HAP-1 (cell line): ENCODE measurements around the gene ADCY10.

Source experiments
- DNase-seq, 2 experiments: peaks; one replicate each; pipeline ENCODE4 v3.0.0-alpha.2; 2016 to 2020; ENCODE audit warnings: low spot score in 2 of 2
- H3K27me3 ChIP-seq: fragments of 250-450 bp; sonication (Bioruptor Pico); 2 replicates; pipeline ENCODE4 v1.5.1; 2020; ENCODE audit warnings: low read depth, mild to moderate bottlenecking, moderate library complexity
- H3K36me3 ChIP-seq: fragments of 250-450 bp; sonication (Bioruptor Pico); replicated peaks from 2 replicates; pipeline ENCODE4 v1.5.1; 2020; ENCODE audit warnings: mild to moderate bottlenecking
- H3K4me1 ChIP-seq: fragments of 250-450 bp; sonication (Bioruptor Pico); 2 replicates; pipeline ENCODE4 v1.5.1; 2020; ENCODE audit warnings: mild to moderate bottlenecking
- H3K4me3 ChIP-seq: fragments of 250-450 bp; sonication (Bioruptor Pico); 2 replicates; pipeline ENCODE4 v1.5.1; 2020; ENCODE audit warnings: mild to moderate bottlenecking, moderate library complexity
- H3K9me3 ChIP-seq: fragments of 250-450 bp; sonication (Bioruptor Pico); 2 replicates; pipeline ENCODE4 v1.5.1; 2020; ENCODE audit warnings: mild to moderate bottlenecking, moderate library complexity
- in situ Hi-C: fragments of 300-500 bp; cut with MboI; formaldehyde crosslinking; loops from 3 replicates; pipeline ENCODE4 v1.14.3; 2020; ENCODE audit warnings: low sequenced_read_pairs, inconsistent platforms, mixed read lengths

The ADCY10 gene, protein sequence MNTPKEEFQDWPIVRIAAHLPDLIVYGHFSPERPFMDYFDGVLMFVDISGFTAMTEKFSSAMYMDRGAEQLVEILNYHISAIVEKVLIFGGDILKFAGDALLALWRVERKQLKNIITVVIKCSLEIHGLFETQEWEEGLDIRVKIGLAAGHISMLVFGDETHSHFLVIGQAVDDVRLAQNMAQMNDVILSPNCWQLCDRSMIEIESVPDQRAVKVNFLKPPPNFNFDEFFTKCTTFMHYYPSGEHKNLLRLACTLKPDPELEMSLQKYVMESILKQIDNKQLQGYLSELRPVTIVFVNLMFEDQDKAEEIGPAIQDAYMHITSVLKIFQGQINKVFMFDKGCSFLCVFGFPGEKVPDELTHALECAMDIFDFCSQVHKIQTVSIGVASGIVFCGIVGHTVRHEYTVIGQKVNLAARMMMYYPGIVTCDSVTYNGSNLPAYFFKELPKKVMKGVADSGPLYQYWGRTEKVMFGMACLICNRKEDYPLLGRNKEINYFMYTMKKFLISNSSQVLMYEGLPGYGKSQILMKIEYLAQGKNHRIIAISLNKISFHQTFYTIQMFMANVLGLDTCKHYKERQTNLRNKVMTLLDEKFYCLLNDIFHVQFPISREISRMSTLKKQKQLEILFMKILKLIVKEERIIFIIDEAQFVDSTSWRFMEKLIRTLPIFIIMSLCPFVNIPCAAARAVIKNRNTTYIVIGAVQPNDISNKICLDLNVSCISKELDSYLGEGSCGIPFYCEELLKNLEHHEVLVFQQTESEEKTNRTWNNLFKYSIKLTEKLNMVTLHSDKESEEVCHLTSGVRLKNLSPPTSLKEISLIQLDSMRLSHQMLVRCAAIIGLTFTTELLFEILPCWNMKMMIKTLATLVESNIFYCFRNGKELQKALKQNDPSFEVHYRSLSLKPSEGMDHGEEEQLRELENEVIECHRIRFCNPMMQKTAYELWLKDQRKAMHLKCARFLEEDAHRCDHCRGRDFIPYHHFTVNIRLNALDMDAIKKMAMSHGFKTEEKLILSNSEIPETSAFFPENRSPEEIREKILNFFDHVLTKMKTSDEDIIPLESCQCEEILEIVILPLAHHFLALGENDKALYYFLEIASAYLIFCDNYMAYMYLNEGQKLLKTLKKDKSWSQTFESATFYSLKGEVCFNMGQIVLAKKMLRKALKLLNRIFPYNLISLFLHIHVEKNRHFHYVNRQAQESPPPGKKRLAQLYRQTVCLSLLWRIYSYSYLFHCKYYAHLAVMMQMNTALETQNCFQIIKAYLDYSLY (N-terminal part only)

DNA sequence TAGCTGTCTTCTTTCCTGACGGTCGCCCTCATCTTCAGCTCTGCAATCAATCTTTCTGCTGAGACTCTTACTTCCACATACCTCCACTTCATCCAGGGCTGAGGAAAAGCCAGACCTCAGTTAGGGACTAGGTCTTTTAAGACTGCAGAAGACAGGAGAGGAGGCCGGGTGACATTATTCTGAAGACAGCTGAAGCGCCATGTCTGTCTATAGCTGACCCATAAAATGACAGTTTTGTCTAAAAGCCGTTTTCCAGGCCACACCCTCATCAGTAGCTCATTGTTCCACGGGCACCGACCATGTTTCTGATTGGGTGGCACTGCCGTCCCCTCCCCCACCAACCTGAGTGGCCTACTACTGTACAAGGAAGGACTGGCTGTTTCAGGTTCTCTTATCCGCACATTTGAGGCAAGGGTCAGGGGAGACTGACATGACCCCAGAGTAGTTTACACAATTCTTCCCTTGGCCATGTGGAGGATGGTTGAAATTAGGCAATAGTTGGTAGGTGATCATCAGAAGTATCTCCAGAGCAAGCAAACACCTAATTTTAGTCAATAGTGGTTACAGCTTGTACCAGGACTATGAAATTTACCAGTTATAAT, at the start of gene ADCY10:
ADCY10 (minus strand) TSS at position 240 of the 602 bp plus-strand sequence. CDS start 8,994 bp downstream, outside the sequence.
- DNase-seq, result no peak
- no peak within 1 kb of the TSS for H3K4me3 ChIP-seq
- H3K36me3 ChIP-seq, result no peaks in the 10 kb centered on the region
- peaks cover 6% of the 10 kb centered on the region; the same call in 1 of the 2 replicates for H3K9me3 ChIP-seq
- in situ Hi-C loops, result no loop called here
- no peaks in the 10 kb centered on the region for H3K27me3 ChIP-seq
- no peaks in the 10 kb centered on the region for H3K4me1 ChIP-seq

DNA sequence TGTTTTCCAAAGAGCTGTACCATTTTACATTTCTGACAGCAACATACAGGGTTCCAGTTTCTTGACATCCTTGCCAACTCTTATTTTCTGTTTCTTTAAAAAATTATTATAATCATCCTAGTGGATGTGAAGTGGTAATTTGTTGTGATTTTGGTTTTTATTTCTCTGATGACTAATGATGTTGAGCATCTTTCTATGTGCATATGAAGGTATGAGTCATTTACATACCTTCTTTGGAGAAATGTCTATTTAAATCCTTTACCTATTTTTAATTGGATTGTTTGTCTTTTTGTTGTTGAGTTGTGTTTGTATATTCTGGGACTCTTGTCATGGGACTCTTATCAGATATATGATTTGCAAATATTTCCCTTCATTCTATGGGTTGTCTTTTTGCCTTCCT, 43.8 kb upstream of the ADCY10 start:
- H3K27me3 ChIP-seq, result no peaks in the 10 kb centered on the region
- in situ Hi-C loops, result no loop called here
- H3K4me1 ChIP-seq, result no peaks in the 10 kb centered on the region
- H3K36me3 ChIP-seq, result peaks cover 6% of the 10 kb centered on the region
- no peaks in the 10 kb centered on the region for H3K9me3 ChIP-seq
- no peak for DNase-seq
- no peak overlapping the region for H3K4me3 ChIP-seq

DNA sequence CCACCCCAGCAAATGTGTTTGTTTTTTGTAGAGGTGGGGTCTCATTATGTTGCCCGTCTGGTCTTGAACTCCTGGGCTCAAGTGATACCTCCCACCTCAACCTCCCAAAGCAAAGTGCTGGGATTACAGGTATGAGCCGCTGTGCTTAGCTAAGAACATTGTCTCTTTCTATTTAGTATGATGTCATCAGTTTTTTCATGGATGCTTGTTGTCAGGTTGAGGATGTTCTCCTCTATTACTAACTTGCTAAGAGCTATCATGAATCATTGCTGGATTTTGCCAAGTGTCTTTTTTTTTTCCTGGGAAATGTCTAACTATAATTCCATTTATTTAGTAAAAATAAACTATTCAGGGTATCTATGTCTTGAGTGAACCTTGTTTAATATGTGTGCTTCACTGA, 42.0 kb upstream of the ADCY10 start:
- H3K27me3 ChIP-seq, result no peaks in the 10 kb centered on the region
- peaks cover 6% of the 10 kb centered on the region for H3K36me3 ChIP-seq
- no peaks in the 10 kb centered on the region for H3K4me1 ChIP-seq
- no peaks in the 10 kb centered on the region for H3K9me3 ChIP-seq
- DNase-seq, result no peak
- in situ Hi-C loops, result no loop called here
- H3K4me3 ChIP-seq, result no peak overlapping the region

DNA sequence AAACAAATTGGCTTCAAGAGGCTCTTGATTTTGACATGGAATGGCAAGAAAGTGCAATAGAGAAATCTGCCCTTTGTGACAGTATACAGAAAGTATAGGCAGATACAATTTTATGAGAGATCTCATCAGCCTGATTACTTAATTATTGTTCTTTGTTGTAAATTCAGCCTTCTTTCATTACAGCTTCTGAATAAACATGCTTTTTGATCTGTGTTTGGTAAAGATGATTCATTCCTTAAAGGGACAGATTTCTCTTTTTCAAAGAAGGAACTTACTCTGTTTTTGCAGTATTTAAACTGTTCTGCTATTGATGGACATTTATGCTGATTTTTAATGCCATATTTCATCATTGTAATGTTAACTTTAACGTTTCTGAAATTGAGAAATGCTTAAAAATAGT, 36.6 kb upstream of the ADCY10 start:
- Histone ChIP-seq H3K27me3 (no peaks in the 10 kb centered on the region), H3K4me1 (no peaks in the 10 kb centered on the region), H3K4me3 (no peak overlapping the region), H3K9me3 (no peaks in the 10 kb centered on the region), H3K36me3 (peaks cover 6% of the 10 kb centered on the region)
- DNase-seq, result no peak
- in situ Hi-C loops, result no loop called here

DNA sequence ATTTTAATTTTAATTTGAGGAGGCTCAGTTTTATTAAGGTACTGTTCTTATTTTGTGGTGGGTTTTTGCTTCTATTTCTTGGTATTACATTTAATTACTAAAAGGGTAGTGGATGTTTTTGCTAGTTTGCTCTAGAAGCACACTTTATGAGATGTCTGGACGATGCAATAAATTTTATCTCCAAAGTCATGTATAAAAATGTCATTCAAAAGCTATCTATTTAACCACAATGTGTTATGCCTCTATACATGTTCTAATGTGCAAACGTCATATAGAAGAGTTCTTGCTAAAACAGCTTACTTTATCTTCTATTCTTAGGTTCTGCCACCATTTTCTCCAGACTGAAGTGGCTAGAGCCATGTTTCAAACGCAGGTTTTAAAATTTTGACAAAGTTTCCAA, 35.9 kb upstream of the ADCY10 start:
- Histone ChIP-seq H3K27me3 (no peaks in the 10 kb centered on the region), H3K9me3 (no peaks in the 10 kb centered on the region), H3K4me3 (no peak overlapping the region), H3K4me1 (no peaks in the 10 kb centered on the region), H3K36me3 (peaks cover 5% of the 10 kb centered on the region)
- in situ Hi-C loops, result no loop called here
- no peak for DNase-seq

DNA sequence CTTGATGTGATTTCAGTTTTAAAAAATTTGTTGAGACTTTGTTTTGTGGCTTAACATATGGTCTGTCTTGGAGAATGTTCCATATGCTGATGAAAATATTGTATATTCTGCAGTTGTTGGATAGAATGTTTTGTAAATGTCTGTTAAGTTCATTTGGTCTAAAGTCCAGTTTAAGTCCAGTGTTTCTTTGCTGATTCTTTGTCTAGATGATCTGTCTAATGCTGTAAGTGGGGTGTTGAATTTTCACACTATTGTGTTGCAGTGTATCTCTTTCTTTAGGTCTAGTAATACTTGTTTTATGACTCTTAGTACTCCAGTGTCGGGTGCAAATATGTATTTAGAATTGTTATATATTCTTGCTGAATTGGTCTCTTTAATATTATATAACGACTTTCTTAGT, 33.8 kb upstream of the ADCY10 start:
- Histone ChIP-seq H3K36me3 (no peaks in the 10 kb centered on the region; the same call in 1 of the 2 replicates), H3K4me1 (no peaks in the 10 kb centered on the region), H3K27me3 (no peaks in the 10 kb centered on the region), H3K9me3 (no peaks in the 10 kb centered on the region), H3K4me3 (no peak overlapping the region)
- DNase-seq, result no peak
- in situ Hi-C loops, result no loop called here

DNA sequence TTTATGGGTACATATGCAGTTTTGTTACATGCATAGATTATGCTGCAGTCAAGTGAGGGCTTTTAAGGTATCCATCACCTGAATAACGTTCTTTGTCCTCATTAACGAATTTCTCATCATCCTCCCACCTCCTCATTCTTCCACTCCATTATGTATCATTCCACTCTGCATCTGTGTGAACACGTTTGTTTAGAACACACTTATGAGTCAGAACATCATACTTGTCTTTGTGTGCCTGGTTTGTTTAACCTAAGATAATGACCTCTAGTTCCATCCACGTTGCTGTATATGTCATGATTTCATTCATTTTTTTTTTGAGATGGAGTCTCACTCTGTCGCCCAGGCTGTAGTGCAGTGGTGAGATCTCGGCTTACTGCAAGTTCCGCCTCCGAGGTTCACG, 29.6 kb upstream of the ADCY10 start:
- H3K4me3 ChIP-seq, result no peak overlapping the region
- H3K9me3 ChIP-seq, result no peaks in the 10 kb centered on the region
- H3K27me3 ChIP-seq, result no peaks in the 10 kb centered on the region
- in situ Hi-C loops, result no loop called here
- DNase-seq, result peak in 1 of 2 experiments; percentile 1
- H3K36me3 ChIP-seq, result no peaks in the 10 kb centered on the region
- no peaks in the 10 kb centered on the region for H3K4me1 ChIP-seq

DNA sequence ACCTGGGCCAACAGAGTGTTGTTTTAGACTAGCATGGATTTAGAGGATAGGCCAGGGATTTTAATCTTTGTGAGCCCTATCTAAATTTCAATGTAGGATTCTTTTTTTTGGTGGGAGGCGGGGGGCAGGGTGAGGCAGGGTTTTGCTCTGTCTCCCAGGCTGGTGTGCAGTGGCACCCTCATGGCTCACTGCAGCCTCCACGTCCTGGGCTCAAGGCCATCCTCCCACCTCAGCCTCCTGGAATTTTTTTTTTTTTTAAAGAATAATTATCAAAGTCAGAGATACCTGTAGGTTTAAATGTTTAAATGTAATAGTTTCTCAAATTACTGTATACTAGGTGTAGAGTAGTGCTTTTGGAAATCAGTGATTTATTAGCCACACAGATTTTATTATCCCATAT, 26.3 kb upstream of the ADCY10 start:
- no peaks in the 10 kb centered on the region for H3K9me3 ChIP-seq
- in situ Hi-C loops, result no loop called here
- no peaks in the 10 kb centered on the region for H3K27me3 ChIP-seq
- no peaks in the 10 kb centered on the region for H3K36me3 ChIP-seq
- H3K4me1 ChIP-seq, result no peaks in the 10 kb centered on the region
- DNase-seq, result no peak
- no peak overlapping the region for H3K4me3 ChIP-seq

DNA sequence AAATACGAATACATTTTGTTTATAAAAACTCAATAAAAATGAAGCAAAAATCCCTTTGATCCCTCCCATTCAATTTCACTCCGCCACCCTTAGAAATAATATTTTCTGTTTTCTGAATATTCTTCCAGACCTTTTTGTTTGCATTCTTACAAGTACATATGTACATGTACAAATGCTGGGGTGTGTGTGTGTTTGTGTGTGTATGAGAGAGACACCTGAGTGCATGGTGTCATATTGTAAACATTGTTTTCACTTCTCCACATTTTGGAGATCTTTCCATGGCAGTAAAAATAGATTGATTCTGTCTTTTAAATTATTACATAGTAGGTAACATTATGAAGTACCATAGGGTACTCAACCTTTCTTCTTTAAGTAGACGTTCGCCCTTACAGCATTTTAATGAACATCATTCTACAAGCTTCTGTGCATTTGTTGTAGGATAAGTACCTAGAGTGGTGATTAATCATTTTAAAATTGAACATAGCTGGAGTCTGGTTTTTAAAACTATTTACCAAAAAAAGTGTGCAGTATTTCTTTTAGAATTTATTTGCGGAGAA, 24.2 kb upstream of the ADCY10 start:
- Histone ChIP-seq H3K36me3 (no peaks in the 10 kb centered on the region), H3K4me3 (peak overlapping the region; percentile 71), H3K27me3 (no peaks in the 10 kb centered on the region), H3K9me3 (no peaks in the 10 kb centered on the region), H3K4me1 (peaks cover 10% of the 10 kb centered on the region; the same call in 1 of the 2 replicates)
- no peak for DNase-seq
- in situ Hi-C loops, result no loop called here

DNA sequence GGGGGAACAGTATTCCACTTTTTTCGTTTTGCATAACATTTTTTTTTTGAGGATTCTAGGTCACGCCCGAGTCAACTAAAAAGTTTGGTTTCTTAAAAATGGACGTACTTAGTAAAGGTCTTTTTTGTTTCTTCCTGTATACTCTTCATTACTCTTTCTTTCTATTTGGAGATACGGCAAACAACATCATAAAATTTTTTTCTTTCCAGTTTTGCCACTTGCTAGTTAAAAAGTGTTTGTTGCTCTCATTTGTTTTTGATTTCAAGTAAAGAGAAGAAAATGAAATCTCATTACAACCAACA, 23.7 kb upstream of the ADCY10 start:
- peak overlapping the region; percentile 71 for H3K4me3 ChIP-seq
- no peaks in the 10 kb centered on the region for H3K9me3 ChIP-seq
- H3K27me3 ChIP-seq, result no peaks in the 10 kb centered on the region
- no peaks in the 10 kb centered on the region for H3K36me3 ChIP-seq
- in situ Hi-C loops, result no loop called here
- no peak for DNase-seq
- H3K4me1 ChIP-seq, result peaks cover 10% of the 10 kb centered on the region; the same call in 1 of the 2 replicates

DNA sequence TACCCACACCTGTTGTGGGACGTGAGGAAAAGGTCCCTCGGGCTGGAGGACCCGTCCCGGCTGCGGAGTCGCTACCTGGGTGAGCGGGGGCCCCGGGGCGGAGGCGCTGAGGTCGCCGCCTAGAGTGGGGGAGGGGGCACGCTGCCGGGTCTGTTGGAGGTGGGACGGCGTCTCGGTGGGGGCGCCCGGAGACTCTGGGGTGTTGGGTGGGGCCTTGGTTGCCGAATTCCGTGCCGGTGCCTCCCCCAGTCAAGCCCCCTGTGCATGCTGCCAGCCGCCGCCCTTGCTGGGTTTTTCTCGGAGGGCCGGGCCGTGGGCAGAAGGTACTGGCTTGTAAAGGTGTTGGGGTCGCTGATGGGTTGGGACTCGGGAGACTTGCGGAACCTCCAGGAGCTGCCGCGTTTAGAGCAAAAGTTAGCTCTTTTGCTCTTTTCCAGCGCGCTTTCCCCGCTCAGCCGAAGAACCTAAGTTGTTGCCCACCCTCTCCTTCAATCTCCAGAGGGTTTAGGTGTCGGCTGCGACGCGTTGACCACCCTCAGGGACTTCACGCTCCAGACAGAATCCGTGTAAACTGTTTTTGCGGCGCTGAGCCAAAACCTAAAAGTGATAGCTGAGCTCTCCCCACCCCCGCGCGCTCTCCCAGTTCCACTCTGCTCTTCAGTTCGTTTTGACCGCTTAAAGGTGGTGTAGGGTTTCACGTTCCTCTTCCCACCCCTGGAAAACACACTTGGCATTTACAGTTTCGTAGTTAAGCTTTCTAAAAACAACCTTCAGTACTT, 23.2 kb upstream of the ADCY10 start, which contains the start of gene MPC2:
MPC2 (minus strand) TSS at position 143 of the 779 bp plus-strand sequence. CDS start 1,231 bp downstream, outside the sequence.
- H3K36me3 ChIP-seq, result no peaks in the 10 kb centered on the region
- peak; percentile 84 to 86 for DNase-seq
- in situ Hi-C loops, result no loop called here

DNA sequence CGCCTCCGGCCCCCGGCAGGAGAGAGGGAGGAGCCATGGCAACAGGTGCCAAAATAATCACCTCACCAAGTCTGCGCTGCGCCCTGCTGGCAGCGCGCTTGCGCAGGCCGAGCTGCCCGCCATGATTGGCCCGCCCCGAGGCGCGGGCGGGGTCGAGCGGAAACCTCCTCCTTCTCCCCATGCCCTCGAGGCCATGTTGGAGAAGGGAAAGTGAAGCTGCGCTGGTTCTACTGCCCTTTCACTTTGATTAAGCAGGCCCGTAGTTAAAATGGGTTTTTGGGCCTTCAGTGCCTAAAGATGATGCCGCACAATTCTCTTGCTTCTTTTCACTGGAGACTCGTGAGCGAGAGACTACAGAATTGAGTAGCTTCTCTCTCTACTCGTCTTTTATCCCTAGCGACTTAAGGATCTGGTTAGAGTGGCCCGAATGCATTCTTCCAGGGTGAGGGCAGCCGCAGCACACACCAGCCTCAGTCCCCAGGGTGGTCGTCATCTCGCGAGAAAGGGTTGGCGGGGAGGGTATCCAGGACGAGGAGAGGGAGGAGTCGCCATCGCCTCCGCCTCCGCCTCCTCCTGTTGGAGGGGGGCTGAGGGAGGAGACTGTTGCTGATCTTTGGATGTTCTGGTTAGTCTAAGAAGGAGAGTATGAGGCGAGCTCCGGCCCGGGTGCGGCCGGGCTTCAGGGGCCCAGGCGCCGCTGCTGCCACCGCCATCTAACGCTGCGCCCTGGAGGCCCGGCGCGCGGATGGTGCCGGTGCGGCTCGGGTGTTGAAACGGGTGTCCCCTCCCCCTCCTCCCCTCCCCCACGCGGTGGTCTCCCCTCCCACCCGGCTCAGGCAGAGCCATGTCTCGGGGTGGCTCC, 22.4 kb upstream of the ADCY10 start, which contains the start of gene DCAF6:
DCAF6 (plus strand) TSS at position 616 of the 862 bp plus-strand sequence; CDS start at position 845, 229 bp downstream.
- peak within 1 kb of the TSS; percentile 71 for H3K4me3 ChIP-seq
- no peaks in the 10 kb centered on the region for H3K27me3 ChIP-seq
- in situ Hi-C loops, result no loop called here
- DNase-seq, result peak; percentile 98
- peaks cover 10% of the 10 kb centered on the region; the same call in 1 of the 2 replicates for H3K4me1 ChIP-seq
- H3K9me3 ChIP-seq, result no peaks in the 10 kb centered on the region
- no peaks in the 10 kb centered on the region for H3K36me3 ChIP-seq

More for the DNA sequence above, 23.2 kb upstream of the ADCY10 start, which contains the start of gene MPC2:
- Histone ChIP-seq H3K9me3 (no peaks in the 10 kb centered on the region), H3K4me1 (peaks cover 10% of the 10 kb centered on the region; the same call in 1 of the 2 replicates), H3K4me3 (peak within 1 kb of the TSS; percentile 71), H3K27me3 (no peaks in the 10 kb centered on the region)
